ENCODE results near the gene CHPF. TPM values are rescaled to one million over a fixed set of nuclear protein-coding genes. Genes with fewer than 3 reads are reported as not detected.
A peak's percentile ranks its signal among the peaks of the same experiment; 100 is the strongest.

CHPF gene
- total RNA-seq, 4 donors from 2014 or later: 21.0 to 50.5 (median 37.2) TPM

DNA sequence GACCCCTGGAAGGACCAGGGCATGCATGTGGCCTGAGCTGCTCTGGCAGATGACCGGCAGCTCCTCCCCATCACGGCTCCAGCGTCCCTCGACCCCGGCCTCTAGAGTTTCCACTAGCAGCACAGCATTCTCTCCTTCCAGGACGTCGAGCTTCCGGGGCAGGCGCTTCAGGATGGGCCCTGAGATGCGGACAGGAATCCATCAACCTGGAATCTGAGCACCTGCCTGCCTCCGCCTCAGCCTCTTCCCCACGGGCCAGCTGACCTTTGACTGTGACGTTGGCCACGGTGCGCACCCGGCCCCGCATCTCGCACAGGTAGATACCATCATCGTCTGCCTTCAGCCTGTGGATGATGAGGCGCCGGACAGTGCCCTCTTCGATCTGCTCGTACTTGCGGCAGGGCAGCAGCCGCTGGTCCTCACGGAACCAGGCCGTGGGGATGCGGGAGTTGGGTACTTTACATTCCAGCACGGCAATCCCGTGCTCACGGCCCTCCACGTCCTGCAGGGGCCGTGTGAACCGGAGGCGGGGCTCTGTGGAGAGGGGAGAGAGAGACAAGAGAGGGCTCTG is 24.3 kb upstream of the CHPF start:
- no peak for DNase-seq
- Histone ChIP-seq H3K27me3 (no peaks in the 10 kb centered on the region), H3K36me3 (peaks cover 0 to 25% of the 10 kb centered on the region in 2 donors), H3K4me1 (peaks cover 11 to 14% of the 10 kb centered on the region in 2 donors), H3K9me3 (no peaks in the 10 kb centered on the region), H3K27ac (no peak overlapping the region), H3K4me3 (no peak overlapping the region)
- ATAC-seq: no peak
- intact Hi-C loops (cut with DNase I; ENCODE audit: low total_unique reads): no loop called here
- no peak for TF ChIP-seq POLR2A (IDR thresholded peaks at IDR 0.05)
- TF ChIP-seq, protein P1, sequence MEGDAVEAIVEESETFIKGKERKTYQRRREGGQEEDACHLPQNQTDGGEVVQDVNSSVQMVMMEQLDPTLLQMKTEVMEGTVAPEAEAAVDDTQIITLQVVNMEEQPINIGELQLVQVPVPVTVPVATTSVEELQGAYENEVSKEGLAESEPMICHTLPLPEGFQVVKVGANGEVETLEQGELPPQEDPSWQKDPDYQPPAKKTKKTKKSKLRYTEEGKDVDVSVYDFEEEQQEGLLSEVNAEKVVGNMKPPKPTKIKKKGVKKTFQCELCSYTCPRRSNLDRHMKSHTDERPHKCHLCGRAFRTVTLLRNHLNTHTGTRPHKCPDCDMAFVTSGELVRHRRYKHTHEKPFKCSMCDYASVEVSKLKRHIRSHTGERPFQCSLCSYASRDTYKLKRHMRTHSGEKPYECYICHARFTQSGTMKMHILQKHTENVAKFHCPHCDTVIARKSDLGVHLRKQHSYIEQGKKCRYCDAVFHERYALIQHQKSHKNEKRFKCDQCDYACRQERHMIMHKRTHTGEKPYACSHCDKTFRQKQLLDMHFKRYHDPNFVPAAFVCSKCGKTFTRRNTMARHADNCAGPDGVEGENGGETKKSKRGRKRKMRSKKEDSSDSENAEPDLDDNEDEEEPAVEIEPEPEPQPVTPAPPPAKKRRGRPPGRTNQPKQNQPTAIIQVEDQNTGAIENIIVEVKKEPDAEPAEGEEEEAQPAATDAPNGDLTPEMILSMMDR (IDR thresholded peaks at IDR 0.05 in 4 of 5, conservative IDR thresholded peaks at IDR 0.05 in 1 of 5): no peak
- in situ Hi-C loops (cut with MboI; ENCODE audit: low sequenced_read_pairs in 4 of 4): no loop called here

DNA sequence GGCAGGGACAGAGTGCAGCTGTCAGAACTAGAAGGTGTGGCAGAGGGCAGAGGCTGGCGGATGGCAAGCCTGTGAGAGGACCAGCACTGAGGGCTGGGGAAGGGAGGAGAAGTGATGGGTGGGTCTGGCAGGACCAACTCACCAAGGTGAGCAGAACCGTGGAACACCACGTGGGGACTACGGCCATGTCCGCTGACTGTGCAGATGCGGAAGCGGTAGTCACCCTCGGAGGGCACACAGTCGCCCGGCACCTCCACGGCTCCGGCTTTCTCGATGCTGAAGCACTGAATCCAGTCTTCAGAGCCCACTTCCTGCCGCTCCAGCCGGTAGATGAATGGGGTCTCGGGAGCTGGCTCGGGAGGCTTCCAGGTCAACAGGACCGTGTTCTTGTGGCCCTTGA is 23.5 kb upstream of the CHPF start:
- H3K36me3 ChIP-seq: peaks cover 0 to 32% of the 10 kb centered on the region in 2 donors
- TF ChIP-seq, protein P1 (IDR thresholded peaks at IDR 0.05 in 4 of 5, conservative IDR thresholded peaks at IDR 0.05 in 1 of 5): no peak
- TF ChIP-seq POLR2A (IDR thresholded peaks at IDR 0.05): no peak
- H3K4me3 ChIP-seq: no peak overlapping the region
- H3K27me3 ChIP-seq: no peaks in the 10 kb centered on the region
- intact Hi-C loops (cut with DNase I; ENCODE audit: low total_unique reads): no loop called here
- ATAC-seq (no peak), DNase-seq (no peak)
- in situ Hi-C loops (cut with MboI; ENCODE audit: low sequenced_read_pairs in 4 of 4): no loop called here
- H3K27ac ChIP-seq: no peak overlapping the region
- no peaks in the 10 kb centered on the region for H3K9me3 ChIP-seq
- H3K4me1 ChIP-seq: peaks cover 11 to 14% of the 10 kb centered on the region in 2 donors

DNA sequence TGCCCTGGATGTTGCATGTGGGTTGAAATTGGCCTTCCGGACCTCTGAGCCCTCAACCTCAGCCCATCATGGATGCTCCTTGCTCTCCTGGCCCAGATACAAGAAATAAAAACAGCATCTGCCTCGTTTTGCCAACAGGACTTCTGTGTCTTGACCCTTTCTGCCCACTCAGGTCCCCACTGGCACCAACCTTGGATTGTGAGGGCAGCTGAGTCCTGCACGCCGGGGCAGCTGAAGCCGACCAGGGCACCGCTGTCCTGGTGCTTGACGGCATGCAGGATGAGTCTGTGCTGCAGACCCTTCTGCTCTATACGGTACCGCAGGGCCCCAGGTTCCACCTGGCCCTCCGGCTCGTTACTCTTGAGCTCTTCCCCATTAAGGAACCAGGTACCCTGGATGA is 23.0 kb upstream of the CHPF start:
- no peak for DNase-seq
- Histone ChIP-seq H3K27ac (no peak overlapping the region), H3K4me3 (no peak overlapping the region), H3K27me3 (no peaks in the 10 kb centered on the region), H3K4me1 (peaks cover 6 to 9% of the 10 kb centered on the region in 2 donors), H3K36me3 (peaks cover 0 to 37% of the 10 kb centered on the region in 2 donors), H3K9me3 (no peaks in the 10 kb centered on the region)
- intact Hi-C loops (cut with DNase I; ENCODE audit: low total_unique reads) (no loop called here), in situ Hi-C loops (cut with MboI; ENCODE audit: low sequenced_read_pairs in 4 of 4) (no loop called here)
- TF ChIP-seq POLR2A (IDR thresholded peaks at IDR 0.05): no peak
- TF ChIP-seq, protein P1 (IDR thresholded peaks at IDR 0.05 in 4 of 5, conservative IDR thresholded peaks at IDR 0.05 in 1 of 5): no peak
- ATAC-seq: no peak

DNA sequence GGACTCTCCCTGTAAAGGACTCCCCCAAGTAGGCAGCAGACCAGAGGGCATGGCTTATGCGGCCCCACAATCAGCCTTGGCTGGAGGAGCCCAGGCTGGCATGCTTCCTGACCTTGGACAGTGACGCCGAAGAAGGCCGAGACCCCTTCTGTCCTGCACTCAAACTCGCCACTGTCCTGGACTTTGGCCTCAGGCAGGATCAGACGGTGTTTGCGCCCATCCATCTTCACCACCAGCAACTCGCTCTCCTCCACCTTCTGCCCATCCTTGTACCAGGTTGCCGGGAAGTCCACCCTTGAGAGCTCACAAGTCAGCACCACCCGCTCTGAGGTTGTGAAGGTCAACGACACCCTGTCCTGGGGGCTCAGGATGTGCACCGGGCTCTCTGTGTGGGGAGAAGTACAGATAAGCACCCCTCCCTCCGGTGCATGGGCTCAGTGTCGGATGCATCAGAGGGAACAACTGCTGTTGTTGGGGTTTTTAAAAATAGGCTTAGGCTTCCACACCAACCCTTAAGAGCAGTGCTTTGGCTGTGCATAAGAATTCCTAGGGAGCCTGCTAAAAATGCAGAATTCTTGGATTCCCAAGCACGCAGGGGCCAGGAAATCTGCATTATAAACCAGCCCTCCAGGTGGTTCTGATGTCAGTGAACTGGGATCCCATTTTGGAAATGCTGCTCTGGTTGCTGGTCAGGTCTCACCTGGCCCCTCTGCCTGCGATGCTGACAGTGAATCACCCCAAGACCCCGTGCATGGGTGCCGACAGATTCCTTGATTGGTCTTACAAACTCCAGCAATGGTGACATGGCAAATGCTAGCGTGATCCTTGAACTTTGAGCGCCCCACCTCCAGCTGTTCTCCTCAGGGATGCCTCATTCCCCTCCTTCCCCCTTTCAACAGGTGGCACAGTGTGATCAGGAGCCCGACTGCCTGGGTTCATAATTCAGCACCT is 21.8 kb upstream of the CHPF start:
- intact Hi-C loops (cut with DNase I; ENCODE audit: low total_unique reads): no loop called here
- in situ Hi-C loops (cut with MboI; ENCODE audit: low sequenced_read_pairs in 4 of 4): no loop called here

More for the DNA sequence above, 21.8 kb upstream of the CHPF start:
- Histone ChIP-seq H3K36me3 (peaks cover 0 to 42% of the 10 kb centered on the region in 2 donors), H3K27ac (no peak overlapping the region), H3K27me3 (no peaks in the 10 kb centered on the region), H3K4me1 (peaks cover 5 to 8% of the 10 kb centered on the region in 2 donors), H3K9me3 (no peaks in the 10 kb centered on the region), H3K4me3 (no peak overlapping the region)
- DNase-seq (peak in 1 of 2 donors; percentile 9), ATAC-seq (no peak)
- no peak for TF ChIP-seq POLR2A (IDR thresholded peaks at IDR 0.05)
- TF ChIP-seq, protein P1 (IDR thresholded peaks at IDR 0.05 in 4 of 5, conservative IDR thresholded peaks at IDR 0.05 in 1 of 5): no peak

Data from gastrocnemius medialis (tissue), 4 donors.